NCI-H2107 treated with DMSO at 0.1 percent for 48 hours (cell line): ENCODE data around the gene CEBPG.

Experiments used
- DNase-seq: peaks from one replicate; lab custom pipeline; 2025; ENCODE audit not compliant: unreplicated experiment; lab: John Stamatoyannopoulos, UW

The CEBPG gene

DNA sequence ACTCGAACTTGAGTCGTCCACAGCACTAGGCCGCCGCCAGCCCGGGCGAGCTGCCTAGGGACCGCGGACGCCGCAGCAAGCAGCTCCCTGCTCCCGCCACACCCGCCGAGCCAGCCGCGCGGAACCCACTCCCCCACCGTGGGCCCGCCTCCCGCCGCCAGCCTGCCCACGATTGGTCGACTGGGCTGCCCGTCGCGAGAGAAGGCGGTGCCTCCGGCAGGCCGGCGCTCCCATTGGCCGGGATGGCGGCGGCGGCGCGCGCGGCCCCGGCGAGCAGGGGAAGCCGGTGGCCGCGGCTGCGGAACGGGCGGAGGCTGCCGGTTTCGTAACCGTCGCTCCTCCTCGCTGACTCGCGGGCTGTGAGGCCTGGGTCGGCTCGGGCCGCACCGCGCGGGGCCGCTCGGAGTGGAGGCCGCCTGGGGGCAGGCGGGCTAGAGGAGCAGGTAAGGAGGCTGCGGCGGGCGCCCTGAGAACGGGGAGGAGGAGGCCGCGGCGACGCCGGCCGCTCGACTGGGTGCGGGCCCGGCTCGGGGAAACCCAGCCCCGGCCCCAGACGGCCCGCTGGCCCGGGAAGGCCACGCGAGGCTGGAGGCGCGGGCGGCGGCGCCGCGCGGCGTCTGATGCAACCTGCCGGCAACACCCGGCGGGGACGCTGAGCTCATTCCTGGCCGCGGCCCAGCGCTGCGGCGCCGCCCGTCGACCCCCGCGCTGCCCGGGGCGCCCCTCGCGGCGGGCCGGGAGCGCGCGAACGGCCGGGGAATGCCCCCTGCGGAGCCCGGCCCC is at the start of gene CEBPG:
Gene CEBPG, plus strand, starts transcription at position 257 of the 783 bp plus-strand sequence. CDS start 5,531 bp downstream, outside the sequence.
- peak; percentile 54 for DNase-seq

DNA sequence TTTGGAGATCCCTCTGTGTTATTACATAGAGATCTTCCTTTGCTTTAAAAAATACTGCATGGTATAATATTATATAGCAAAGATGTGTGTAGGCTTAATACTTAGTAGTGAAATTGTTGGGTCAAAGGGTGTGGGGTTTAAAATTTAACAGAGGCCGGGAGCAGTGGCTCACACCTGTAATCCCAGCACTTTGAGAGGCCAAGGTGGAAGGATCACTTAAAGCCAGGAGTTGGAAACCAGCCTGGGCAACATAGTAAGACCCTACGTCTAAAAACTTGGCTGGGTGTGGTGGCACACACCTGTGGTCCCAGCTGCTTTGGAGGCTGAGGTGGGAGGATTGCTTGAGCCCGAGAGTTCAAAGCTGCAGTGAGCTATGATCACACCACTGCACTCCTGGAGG is 48.9 kb upstream of the CEBPG start:
- no peak for DNase-seq

DNA sequence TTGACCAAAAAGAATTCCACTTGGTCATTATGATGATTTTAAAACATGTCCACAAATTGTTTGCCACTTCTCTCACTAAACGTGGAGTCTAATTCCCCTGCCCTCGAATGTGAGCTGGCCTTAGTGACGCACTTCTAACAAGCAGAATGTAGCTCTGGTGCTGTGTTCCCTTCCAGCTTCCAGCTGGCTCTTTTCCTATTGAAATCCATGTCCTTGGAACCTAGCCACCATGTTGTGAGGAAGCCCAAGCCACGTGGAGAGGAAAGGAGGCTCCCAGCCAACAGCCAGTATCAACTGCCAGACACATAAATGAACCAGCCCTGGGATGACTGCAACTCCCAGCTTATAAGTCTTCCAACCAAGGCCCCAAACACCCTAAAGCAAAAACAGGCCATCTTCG is 47.6 kb upstream of the CEBPG start:
- no peak for DNase-seq

DNA sequence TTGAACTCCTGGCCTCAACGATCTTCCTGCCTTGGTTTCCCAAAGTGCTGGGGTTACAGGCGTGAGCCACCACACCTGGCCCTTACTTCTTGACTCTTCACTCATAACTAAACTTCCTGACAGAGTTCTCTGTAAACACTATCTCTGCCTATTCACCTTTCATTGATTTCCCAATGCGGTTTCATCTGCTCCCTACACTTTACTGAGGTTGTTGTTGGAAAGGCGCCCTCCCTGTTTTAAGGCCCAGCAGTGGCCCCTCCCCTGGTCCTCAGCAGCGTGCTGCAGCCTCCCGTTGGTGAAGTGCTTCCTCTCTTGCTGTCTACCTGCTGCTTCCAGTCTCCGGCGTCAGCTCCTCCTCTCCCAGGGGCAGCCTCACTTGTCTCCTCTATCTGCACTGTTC is 44.4 kb upstream of the CEBPG start:
- no peak for DNase-seq

DNA sequence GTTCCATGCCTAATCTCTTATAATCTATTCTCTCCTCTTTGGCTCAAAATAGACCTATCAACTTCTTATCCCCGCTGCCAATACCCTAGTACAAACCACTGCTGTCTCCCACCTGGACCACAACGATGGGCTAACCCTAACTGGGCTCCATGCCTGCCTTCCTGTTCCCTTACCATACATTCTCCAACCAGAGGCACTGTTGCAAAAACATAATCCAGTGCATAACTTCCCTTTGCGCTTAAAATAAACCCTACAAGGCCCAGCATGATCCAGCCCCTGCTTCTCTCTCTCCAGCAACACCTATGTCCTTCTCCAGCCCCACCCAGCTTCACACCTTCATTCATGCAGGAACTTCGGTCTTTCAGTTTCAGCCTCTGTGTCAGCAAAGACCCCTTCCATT is 43.8 kb upstream of the CEBPG start:
- DNase-seq: no peak

DNA sequence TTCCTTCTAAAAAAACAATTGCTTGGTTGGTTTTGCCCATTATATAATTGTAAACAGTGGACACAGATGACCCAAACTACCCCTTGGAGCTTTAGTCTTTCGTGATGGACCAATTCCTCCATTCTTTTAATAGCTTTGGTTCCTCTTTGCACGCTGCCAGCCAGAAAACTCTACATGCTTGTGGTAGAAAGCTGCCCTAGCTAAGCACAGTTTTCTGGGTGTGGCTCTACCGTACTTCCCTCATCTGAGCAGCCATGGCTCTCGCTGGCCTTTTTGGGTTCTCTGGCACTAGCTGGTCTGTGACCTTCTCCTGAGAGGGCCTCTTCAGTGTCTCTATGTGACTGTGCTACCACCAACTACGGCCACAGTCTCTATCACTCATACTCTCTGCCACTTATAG is 41.3 kb upstream of the CEBPG start:
- DNase-seq: no peak

DNA sequence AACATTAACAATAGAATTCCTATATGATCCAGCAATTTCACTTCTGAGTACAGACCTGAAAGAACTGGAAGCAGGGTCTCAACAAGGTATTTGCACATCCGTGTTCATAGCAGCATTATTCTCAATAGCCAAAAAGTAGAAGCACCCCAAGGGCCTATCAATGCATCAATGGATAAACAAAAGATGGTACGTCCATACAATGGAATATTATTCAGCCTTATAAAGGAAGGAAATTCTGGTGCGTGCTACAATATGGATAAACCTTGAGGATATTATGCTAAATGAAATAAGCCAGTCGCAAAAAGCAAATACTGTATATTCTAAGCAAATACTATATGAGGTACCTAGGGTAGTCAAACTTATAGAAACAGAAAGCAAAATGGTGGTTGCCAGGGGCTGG is 40.4 kb upstream of the CEBPG start:
- DNase-seq: no peak

DNA sequence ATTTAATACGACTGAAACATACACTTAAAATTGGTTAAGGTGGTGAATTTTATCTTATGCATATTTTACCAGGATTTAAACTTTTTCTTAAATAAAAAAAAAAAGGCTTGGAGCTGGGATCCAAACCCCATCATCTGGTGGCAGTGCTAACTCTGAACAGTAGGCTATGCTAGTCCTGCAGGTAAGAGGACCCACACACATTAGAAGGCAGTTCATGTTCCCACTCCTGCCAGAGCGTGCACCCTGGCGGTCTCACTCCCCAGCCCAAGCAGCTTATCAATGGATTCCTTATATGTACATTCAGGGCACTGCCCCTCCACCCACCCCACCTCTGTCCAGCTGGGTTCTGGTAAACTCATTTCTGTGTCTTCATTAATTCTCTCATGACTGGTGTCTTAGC is 39.9 kb upstream of the CEBPG start:
- DNase-seq: no peak

DNA sequence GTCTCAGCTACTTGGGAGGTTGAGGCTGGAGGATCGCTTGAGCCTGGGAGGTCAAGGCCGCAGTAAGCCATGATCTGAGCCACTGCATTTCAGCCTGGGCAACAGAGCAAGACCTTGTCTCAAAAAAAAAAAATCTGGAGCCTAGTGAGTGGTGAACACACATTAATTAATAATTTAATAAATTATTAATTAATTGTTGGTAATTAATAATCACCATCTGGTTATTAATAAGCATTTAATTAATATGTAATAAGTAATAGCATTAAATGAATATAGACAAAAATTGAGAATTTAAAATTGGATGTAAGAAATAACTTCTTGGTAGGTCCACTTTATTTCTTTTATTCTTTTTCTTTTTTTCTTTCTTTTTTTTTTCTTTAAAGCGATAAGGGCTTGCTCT is 39.2 kb upstream of the CEBPG start:
- no peak for DNase-seq

DNA sequence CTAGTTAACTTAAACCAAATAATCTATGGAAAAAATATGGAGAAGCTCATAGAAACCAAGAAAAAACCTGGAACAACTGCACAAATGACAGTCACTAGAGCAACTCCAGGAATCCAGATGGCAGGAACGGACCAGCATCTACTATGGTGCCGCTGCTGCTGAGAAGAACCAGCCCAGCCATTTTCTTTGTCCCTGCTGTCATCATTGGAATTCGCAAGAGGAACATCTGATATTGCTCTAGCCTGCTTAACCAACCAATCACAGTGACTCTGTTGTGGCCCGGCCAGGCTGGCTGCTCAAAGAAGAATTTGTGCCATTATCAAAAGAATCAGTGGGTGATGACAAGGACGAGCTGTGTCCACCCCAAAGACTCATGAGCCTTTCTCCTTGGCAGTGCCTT is 38.1 kb upstream of the CEBPG start:
- DNase-seq: no peak

DNA sequence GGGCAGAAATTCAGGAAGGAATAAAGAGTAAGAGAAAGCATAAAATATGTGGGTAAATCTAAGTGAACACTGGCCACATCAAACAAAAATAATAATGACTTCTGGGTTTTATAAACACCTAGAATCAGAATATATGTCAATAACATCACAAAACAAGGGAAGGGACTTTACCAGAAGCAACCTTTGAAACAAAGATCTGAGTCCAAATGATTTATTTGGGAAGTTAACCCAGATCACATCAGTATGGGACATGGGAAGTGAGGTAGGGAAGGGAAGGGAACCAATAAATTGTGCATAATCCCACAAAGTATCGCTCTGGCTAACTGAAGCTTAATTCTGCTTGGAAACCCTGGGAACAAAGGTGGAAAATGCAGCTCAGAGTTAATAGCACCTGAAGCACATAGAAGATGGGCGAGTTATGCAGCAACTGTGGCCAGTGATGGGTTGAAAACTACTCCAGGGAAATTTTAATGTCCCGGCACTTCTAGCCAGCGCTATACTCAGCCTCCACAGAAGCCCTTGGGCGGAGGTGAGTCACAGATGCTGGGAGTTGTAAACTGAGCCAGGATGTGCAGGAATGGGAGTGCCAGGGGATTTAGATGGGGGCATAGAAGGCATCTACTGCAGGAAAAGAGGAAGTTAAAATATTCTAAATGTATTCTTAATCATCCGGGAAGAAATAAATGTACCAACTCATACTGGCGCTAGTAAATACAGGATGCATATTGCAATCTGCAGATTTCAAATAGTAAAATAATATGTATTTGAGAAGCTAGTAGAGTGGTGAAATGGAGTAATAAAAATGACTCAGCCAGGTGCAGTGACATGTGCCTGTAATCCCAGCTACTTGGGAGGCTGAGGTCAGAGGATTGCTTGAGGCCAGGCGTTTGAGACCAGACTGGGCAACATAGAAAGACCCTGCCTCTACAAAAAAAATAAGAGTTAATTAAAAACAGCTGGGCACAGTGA is 34.2 kb upstream of the CEBPG start:
- DNase-seq: no peak

DNA sequence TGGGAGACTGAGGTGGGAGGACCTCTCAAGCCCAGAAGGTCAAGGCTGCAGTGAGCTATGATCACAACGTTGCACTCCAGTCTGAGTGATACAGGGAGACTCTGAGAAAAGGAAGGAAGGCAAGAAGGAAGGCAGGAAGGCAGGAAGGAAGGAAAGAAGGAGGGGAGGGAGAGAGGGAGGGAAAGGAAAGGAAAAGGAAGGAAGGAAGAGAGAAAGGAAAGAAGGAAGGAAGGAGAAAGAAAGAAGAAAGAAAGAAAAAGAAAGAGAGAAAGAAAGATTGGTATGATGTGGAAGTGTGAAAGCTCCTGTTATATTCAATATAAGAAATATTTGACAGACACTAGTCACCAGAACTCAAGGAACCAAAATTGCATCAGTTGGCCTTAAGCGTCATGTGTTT is 32.5 kb upstream of the CEBPG start:
- no peak for DNase-seq

DNA sequence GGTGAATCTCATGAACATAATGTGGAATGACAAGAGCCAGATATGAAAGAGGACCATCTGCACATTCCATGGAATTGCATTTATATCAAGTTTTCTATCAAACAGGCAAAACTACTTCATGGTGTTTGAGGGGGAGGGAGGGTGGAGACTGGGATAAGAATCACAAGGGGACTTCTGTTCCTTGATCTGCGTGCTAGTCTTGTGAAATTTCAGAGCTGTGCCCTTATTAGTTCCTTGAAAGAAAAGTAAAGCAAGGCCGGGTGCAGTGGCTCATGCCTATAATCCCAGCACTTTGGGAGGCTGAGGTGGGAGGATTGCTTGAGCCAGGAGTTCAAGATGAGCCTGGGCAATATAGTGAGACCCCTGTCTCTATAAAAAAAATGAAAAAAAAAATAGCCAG is 30.2 kb upstream of the CEBPG start:
- no peak for DNase-seq

DNA sequence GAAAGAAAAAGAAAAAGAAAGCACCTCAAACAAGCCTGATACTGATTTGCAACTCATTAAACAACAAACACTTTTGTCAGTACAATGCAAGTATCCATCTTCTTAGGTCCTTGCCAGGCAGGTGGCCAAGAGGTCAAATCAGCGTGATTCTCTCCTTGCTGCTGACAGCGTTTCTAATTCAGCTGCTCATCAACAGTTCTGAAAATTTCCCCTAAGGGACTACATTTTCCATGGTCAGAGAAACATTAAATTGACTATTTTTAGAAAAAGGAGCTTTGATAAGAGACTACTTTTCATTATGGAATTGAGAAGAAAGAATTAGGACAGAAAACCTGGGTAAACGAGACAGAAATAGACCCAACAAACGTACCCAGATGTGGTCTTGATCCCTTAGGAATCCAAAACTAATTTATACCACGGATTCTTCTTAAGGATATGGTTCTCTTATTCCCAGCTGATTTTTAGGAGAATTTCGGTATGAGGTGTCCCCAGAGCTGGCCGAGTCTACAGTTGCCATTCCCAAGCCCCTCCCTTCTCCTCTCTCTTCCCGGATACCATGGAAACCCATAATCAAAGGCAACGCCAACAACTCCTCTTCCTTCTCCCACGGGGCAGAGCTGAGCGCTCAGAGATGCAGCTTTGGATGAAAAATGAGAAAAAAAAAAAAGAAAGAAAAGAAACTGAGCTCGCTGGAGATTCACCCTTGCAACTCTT is 29.5 kb upstream of the CEBPG start:
- DNase-seq: no peak

DNA sequence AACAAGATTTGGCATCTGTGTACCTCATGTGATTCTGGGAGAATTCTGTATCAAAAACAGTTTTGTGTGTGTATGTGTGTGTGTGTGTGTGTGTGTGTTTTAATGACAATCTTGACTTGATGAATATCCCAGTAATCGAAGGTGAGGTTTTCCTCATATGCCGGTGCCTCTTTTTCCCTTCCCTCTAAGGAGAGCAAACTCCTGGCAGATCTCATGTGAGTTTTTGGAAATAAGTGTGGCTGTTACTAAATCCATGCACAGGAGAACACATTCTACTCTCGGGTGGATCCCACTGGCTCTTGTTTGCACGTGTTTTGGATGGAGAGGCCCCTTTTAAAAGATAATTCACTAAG is 29.0 kb upstream of the CEBPG start:
- no peak for DNase-seq

DNA sequence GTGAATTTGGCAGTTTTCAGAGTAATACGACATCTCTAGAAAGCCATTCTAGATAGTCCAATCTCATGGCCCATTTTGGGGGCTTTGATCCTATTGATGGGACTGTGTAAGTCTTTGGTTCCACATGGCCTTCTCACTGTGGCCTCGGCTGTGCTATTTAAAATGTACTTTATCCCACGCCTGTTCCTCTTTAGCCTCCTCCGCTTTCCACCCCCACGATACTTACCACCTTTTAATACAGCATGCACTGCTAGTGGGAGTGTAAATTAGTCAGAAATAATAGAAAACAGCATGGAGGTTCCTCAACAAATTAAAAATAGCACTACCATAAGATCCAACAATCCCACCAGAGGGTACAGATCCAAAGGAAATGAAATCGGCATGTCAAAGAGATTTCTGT is 28.3 kb upstream of the CEBPG start:
- DNase-seq: no peak

DNA sequence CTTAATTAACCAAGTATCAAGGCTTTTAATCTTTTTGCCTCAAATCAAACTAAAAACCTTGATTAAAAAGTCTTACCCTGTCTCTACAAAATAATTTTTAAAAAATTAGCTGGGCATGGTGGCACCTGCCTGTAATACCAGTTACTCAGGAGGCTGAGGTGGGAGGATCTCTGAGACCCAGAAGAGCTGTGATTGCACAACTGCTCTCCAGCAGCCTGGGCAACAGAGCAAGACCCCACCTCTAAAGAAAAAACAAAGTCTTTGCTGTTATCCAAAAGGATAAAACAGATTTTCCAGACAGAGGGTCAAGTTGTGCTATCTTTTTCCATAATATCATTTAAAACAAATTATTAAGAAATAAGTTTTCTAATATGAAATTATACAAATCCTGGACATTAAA is 26.8 kb upstream of the CEBPG start:
- no peak for DNase-seq

DNA sequence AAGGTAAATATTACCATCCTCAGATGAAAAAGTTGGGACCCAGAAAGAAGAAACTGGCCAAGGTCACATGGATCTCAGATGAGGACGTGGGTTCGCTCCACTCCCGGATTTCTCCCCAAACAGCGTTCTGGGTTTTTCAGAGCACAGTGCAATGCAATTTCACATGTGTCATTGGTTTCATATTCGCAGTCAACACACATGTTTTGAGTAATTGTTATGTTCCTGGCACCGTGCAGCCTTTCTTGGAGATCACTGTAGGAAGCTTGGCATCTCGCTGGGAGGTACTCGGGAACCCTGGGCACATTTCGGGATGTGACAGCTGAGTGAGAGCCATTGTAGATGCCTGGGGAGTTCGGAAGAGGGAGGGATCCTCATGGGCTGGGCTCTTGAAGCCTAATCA is 26.2 kb upstream of the CEBPG start:
- no peak for DNase-seq

DNA sequence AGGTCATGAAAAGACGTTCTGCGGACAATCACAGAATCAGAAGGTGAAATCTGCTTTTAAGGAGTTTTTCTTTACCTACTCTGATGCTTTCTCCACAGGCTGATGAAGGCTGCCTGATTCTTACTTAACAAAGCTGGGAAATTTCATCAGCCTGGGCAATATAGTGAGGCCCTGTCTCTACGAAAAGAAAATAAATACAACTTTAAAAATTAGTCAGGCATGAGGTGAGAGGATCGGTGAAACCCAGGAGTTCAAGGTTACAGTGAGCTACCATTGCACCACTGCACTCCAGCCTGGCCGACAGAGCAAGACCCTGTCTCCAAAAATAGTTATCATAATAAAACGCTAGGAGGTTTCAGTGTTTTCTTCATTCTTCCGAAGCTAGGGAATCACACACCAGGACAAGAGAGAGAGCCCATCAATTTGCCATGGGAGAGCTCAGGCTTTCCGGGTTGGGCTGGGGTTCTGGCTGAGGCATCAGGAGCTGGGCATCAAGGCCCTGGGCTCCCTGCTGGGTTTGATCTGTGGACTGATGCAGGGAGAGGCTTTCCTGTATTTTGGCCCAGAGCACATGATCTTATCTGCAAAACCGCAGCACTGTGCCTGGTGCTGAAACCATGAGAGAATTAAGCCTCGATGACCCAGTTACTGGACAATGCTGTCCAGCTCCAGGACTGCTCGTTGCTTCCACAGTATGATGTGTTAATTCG is 25.1 kb upstream of the CEBPG start:
- no peak for DNase-seq

DNA sequence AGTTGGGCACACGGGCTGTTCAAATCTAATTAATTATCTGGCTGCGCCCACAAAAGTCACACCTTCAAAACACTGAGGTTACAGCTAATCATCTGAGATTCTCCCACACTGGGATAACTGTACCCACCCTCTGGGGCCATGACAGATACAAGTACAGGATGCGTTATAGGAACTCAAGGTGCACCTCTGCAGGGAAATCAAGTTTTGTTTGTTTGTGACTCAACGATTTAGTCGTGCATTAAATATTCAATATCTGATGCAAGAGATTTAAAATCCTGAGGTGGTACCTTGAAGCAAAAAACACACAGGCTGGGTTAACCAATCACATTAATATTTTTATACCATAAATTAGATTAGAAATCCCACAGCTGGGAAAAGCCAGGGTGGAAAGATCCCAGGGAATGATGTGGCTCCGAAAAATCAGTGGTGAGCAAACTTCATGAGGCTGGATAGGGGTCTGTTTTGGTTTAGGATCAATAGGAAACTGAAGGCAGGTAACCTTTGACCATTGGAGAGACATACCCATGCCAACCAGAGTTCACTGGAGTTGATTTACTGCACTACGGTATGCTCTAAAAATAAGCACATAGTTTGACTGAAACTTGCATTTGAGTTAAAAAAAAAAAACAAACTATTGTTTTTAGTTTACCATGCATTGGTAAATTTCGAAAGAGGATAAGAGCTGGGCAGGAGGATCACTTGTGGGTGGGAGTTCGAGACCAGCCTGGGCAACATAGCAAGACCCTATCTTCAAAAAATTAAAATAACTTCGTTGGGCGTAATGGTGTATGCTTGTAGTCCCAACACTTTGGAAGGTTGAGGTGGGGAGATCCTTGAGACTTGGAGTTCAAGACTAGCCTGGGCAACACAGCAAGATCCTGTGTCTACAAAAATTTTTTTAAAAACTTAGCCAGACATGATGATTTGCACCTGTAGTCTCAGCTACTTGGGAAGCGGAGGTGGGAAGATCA is 23.9 kb upstream of the CEBPG start:
- no peak for DNase-seq
